ENCODE results near the gene KIF3B.

DNA sequence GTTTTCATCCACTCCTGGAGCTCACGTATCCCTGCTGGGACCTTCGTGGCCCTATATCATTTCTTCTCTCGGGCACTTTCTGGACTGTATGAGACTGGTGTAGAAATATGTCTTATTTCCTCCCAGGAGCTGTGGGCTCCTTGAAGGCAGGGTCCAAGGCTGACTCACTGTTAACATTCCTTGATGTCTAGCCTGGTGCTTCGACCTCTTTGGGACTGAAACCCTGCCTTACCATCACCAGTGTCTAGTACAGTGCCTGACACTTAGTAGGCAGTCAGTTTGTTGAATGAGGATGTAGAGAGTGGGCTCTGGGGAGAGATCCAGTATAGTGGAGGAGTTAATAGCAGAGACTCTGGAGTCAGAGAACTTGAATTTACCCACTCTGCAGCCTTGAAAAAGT, 46.2 kb upstream of the KIF3B start:
- no peak for TF ChIP-seq EZH2phosphoT487 (IDR thresholded peaks at IDR 0.05; ENCODE audit: borderline replicate concordance, low read length)
- TF ChIP-seq, protein P1, sequence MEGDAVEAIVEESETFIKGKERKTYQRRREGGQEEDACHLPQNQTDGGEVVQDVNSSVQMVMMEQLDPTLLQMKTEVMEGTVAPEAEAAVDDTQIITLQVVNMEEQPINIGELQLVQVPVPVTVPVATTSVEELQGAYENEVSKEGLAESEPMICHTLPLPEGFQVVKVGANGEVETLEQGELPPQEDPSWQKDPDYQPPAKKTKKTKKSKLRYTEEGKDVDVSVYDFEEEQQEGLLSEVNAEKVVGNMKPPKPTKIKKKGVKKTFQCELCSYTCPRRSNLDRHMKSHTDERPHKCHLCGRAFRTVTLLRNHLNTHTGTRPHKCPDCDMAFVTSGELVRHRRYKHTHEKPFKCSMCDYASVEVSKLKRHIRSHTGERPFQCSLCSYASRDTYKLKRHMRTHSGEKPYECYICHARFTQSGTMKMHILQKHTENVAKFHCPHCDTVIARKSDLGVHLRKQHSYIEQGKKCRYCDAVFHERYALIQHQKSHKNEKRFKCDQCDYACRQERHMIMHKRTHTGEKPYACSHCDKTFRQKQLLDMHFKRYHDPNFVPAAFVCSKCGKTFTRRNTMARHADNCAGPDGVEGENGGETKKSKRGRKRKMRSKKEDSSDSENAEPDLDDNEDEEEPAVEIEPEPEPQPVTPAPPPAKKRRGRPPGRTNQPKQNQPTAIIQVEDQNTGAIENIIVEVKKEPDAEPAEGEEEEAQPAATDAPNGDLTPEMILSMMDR (conservative IDR thresholded peaks at IDR 0.05; ENCODE audit: low read depth, low read length): no peak
